NCI-H526 (cell line): ENCODE measurements around the gene PRKCZ.
A peak's percentile ranks its signal among the peaks of the same experiment; 100 is the strongest.
"Not testable (repeated sequence)": the region's sequence is repeated elsewhere in the genome, so short reads cannot be mapped to it uniquely, and the experiment has no call there.

Source experiments
- DNase-seq, 2 experiments: peaks; one replicate each; lab custom pipeline; 2025; lab: John Stamatoyannopoulos, UW

PRKCZ gene

DNA sequence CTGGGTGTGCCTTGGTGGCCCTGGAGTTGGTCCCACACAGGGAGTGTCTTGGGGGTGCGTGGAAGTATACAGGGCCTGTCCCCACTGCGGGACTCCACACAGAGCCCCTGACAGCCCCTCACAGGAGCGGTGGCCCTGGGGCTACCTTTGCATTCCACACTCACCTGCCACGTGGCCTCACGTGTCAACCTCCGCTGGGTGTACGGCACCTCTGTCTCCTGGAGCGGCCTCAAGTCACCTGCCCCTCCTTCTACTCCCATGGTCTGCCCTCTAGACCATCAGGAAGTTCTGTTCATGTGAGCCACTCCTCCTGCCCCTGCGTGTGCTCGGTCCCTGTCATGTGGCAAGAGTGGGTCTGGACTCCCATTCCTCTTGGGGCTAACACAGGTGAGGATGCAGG lies 85.7 kb downstream of the PRKCZ start:
- no peak for DNase-seq

DNA sequence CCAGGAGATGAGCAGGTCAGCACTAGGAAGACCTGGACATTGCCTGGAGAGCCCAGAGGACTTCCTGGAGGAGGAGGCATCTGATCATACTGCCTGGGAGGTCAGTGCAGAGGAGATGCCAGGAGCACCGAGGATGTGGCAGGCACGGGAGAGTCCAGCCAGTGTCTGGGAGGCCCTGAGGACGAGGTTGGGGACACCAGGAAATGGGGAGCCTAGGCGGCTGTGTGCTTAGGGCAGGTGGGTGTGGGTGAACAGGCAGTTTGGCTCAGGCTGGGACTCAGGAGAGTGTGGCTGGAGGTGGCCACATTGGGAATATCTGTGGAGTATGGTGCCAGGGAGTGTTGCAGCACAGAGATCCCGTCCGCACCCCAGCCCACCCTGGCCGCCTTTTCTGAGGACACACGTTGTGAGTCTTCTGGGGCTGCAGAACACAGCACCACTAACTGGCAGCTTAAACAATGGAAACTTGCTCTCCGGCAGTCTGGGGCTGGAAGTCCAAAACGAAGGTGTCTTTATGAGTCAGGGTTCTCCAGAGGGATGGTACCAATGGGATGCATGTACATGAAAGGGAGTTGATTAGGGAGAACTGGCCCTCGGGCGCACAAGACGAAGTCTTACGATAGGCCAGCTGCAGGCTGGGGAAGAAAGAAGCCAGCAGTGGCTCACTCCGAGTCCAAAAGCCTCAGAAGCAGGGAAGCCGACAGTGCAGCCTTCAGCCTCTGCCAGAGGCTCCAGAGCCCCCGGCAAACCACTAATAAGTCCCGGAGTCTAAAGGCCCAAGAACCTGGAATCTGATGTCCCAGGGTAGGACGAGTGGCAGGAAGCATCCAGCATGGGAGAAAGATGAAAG lies 86.4 kb downstream of the PRKCZ start:
- no peak for DNase-seq

DNA sequence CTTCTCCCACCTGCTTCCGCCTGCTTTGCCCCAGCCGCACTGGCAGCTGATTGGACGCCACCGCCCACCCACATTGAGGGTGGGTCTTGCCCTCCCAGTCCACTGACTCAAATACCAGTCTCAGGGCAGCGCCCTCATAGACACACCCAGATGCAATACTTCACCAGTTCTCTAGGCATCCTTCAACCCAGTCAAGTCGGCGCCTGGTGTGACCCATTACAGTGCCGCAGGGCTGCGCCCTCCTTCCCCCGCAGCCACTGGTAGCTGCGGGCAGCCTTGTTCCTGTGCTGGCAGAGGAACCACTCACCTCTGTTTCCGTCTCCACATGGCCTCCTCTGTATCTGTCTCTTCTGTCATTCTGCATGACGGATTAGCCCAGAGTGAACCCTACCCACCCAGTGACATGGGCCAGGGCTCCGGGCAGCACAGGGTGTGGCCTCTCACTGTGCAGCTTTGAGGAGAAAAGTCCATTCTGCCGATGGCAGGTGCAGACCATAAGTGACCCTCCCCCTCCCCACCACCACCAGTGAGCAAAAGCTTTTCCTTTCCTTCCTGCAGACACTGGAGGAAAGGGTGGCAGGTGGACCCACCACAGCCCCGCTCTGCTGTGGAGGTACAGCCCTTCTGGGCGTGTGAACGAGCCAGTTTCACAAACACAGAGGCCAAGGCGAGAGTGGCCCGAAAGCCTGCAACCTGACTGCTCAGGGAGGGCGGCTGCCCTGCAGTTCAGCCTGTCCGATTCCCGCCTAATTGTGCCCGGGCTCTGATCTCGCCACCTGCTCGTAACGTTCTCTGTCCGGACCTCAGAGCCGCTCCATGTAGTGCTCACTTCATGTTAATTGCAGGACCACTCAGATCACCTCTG lies 87.3 kb downstream of the PRKCZ start:
- peak in 1 of 2 experiments; percentile 30 for DNase-seq

DNA sequence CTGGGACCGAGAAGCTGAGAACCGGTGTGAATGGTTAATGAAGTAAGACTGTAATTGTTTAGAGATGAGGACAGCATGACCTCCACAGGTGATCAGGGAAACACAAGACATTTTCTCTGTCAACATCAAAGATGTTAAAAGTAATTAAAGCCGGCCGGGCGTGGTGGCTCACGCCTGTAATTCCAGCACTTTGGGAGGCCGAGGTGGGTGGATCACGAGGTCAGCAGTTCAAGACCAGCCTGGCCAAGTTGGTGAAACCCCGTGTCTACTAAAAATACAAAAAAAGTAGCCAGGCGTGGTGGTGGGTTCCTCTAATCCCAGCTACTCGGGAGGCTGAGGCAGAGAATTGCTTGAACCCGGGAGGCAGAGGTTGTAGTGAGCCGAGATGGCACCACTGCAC lies 88.9 kb downstream of the PRKCZ start:
- not testable (repeated sequence) for DNase-seq

DNA sequence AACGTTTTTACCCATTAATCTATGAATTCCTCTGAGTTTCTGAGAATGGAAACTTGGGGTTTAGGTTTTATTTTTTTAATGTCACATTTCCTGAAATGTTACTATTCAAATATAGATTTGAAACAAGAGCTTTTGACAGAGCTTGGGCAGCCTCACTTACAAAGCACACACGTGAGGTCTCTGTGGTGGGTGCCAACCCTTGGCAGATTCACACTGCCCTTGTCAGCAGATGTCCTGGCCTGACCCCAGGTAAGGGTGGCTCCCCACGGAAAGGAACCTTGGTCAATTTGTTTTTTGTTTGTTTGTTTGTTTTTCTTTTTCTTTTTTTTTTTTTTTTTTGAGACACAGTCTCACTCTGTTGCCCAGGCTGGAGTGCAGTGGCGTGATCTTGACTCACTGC lies 90.8 kb downstream of the PRKCZ start:
- DNase-seq = no peak

DNA sequence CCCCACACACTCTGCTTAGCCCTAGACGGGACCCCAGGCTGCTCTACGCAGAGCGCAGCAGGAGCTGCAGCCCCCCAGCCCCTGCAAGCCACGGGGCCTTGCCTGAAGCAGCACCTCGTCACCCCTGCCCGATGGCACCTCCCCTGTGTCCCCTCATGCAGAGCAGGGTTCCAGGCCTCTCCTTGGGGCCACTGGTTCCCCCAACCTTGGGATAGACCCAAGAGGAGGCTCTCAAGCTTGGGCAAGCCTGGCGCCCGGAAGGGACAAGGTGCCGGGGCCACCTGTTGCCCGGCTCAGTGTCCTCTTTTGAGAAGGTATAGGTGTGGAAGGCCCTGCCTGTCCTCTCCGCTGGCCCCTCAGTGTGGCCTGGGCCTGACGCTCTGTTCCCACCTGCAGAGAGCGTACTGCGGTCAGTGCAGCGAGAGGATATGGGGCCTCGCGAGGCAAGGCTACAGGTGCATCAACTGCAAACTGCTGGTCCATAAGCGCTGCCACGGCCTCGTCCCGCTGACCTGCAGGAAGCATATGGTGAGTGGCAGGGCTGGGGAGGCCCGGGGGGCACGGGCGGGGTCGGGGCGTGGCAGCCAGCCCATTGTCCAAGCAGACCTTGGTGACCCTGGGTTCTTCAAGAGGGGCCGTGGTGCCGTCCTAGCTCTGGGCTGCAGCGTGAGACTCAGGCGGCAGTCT lies 93.7 kb downstream of the PRKCZ start:
- no peak for DNase-seq

DNA sequence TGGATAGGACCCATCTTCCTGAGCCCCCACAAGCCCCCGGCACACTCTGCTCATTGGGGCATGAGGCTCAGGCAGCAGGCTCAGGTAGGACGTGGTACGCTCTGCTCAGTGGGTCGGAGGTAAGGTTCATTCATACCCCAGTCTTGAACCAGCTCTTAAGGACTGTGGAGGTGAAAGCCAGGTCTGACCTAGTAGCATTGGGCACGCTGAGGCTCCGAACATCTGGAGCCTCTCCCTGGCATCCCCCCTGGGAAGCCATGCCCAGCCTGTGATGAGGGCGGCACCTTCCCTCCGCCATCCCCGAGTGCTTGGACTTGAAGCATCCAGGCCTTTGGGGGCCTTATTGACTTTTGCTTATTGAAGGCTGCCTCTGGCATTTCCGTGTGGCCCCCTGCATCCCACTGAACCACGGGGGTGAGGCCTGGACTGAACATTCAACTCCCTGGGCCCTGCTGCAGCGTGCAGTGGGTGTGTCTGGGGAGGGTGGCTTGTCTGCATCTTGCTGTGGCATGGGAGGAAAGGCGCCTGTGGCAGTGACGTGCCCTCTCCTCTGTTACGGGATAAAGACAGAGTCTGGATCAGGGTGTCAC lies 94.4 kb downstream of the PRKCZ start:
- no peak for DNase-seq

DNA sequence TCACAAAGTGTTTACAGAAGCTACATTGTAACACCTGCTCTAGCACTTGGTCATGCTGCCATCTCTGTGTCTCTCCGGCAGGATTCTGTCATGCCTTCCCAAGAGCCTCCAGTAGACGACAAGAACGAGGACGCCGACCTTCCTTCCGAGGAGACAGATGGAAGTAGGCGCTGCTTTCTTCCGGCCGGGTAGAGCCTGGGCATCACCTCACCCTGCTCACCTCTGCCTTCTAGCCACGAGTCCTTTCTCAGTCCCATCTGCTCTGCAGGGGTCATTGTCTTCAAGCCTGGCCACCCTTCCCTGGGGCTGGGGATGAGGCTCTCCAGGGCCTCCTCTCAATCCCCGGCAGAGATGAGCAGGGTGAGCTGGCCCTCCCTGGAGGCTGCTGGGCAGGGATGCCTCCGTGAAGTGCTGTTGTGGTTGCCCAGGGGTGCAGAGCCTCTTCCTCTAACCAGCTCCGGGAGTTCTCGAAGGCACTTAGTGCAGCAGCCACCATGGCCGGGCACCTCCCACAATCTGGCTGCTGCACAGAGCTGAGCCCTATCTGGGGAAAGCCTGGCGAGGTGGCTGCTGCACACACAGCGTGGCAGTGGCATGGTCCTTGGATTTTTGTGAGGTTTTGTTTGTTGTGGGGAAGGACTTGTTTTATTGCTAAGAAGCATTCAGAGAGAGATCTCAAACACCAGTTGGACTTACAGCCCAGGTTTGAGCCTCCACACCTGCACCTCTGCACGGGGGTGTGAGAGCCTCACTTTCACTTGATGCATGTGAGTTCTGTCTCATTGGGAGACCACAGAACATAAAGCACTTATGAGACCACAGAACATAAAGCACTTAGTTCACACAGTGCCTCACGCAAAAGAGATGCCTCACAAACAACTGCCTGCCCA lies 96.0 kb downstream of the PRKCZ start:
- no peak for DNase-seq

DNA sequence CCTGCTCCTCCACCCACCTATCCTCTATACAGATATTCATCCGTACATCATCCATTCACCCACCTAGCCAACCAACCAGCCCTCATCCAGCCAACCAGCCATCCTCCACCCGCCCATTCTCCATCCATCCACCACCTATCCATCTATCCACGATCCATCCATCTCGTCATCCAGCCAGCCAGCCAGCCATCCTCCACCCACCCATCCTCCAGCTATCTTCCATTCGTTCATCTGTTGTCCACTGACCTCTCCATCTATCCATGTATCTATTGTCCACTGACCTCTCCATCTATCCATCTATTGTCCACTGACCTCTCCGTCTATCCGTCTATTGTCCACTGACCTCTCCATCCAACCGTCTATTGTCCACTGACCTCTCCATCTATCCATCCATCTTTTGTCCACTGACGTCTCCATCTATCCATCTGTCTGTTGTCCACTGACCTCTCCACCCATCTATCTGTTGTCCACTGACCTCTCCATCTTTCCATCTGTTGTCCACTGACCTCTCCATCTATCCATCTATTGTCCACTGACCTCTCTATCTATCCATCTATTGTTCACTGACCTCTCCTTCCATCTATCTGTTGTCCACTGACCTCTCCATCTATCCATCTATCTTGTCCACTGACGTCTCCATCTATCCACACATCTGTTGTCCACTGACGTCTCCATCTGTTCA lies 96.8 kb downstream of the PRKCZ start:
- DNase-seq = no peak

DNA sequence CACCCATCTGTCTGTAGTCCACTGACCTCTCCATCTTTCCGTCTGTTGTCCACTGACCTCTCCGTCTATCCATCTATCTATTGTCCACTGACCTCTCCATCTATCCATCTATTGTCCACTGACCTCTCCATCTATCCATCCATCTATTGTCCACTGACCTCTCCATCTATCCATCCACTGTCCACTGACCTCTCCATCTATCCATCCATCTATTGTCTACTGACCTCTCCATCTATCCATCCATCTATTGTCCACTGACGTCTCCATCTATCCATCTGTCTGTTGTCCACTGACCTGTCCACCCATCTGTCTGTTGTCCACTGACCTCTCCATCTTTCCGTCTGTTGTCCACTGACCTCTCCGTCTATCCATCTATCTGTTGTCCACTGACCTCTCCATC lies 97.7 kb downstream of the PRKCZ start:
- DNase-seq = not testable (repeated sequence)

DNA sequence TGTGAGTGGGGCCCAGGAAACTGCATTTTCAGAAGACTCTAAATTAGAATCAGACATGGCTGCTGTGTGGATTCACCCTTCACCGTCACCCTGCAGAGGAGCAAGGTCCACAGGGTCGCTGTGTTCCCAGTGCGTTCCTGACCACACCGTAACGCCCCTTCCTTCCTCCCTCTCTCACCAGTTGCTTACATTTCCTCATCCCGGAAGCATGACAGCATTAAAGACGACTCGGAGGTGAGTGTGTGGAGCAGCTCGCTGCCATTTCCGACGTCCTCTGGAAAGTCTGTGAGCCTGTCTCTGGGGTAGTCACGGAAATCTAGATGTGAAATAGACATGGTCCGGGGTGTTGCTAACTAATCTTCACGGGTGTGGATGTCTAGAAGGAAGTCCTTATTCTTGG lies 98.5 kb downstream of the PRKCZ start:
- DNase-seq = no peak

DNA sequence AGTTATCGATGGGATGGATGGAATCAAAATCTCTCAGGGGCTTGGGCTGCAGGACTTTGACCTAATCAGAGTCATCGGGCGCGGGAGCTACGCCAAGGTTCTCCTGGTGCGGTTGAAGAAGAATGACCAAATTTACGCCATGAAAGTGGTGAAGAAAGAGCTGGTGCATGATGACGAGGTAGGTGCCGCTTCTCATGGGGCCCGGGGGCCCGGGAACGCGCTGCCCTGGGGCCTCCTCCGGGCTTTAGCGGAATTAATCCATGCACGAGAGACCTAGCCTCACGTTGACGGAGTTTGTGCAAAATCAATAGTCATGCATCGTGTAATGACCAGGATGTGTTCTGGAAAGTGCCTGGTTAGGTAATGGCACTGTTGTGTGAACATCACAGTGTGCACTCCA lies 100.6 kb downstream of the PRKCZ start:
- no peak for DNase-seq

DNA sequence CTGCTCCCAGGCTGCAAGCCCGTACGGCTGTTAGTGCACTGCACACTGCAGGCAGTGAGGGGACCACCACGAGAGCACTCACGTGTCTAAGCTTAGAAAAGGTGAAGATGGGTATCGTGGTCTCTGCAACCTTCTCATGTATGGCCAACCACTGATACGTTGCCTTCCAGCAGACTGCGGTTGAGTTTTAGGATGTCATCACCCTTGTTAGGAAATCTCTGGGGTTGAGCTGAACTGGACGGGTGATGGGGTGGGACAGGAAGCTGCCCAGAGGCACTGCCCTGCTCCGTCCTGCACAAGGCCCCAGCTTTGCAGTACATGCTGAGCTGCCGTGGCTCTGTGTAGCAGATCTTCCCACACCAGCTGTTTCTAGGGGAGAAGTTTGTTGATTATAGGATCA lies 101.0 kb downstream of the PRKCZ start:
- no peak for DNase-seq

DNA sequence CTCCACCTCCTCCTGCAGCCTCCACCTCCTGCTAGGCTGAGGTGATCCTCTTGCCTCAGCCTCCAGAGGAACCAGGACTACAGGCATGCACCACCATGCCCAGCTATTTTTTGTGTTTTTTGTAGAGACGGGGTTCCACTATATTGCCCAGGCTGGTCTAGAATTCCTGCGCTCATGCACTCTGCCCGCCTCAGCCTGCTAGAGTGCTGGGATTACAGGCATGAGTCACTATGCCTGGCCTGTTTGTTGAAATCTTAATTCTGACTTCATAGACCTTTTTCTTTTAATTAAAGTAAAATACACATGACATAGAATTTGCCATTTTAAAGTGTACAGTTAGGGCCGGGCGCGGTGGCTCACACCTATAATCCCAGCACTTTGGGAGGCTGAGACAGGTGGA lies 101.7 kb downstream of the PRKCZ start:
- no peak for DNase-seq

DNA sequence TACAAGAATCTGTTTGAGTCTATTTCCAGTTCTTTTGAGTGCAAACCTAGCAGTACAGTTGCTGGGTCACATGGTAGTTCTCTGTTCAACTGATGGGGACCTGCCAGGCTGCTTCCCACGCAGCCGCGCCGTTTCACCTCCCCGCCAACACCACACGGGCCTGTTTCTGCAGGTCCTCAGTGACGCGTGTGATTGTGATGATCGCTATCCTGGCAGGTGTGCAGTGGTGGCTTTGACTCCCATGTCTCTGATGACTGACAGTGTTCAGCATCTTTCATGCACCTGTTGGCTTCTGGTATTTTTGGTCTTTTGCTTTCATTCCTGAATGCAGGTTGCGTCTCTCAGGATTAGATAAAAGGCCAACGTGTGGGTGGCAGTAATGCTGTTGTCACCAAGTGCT lies 102.7 kb downstream of the PRKCZ start:
- DNase-seq = no peak

DNA sequence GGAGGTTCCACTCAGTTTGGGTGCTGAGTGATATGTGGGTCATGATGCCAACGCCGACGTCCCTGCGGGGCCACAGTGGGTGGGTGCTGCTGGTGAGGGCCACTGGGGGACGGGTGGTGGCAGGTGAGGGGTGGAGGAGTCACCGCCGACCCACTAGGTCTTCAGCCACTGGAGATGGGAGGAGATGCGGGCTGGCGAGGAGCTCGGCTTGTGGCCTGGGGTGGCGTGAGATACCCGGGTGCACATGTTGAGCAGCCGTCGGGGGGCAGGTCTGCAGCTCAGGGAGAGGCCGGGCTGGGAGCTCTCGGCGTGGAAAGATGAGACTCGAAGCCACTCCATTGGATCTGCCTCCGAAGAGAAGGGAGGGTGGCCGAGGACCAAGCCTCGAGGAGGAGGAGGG lies 103.8 kb downstream of the PRKCZ start:
- no peak for DNase-seq

DNA sequence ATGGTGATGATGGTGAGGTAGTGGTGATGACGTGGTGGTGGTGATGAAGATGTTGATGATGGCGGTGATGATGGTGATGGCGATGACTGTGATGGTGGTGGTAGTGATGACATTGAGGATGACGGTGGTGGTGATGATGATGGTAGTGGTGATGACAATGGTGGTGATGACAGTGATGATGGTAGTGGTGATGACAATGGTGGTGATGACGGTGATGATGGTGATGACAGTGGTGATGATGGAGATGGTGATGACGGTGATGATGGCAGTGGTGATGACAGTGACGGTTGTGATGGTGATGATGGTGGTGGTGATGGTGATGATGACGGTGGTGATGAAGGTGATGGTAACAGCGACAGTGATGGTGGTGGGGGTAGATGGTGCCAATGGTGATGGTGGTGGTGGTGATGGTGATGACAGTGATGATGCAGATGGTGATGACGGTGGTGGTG lies 105.0 kb downstream of the PRKCZ start:
- no peak for DNase-seq

DNA sequence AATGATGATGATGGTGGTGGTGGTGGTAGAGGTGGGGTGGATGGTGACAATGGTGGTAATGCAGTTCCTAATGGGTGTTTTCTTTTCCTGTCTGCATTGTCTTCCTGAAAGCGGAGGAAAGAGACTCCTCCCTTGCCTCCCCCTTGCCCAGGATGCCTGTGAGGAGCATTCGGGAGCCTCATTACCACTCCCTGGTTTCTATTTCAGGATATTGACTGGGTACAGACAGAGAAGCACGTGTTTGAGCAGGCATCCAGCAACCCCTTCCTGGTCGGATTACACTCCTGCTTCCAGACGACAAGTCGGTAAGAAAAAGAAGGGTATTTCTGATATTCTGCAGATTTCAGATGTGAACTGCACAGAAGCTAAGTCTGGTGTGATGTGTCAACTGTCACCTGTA lies 105.6 kb downstream of the PRKCZ start:
- DNase-seq = no peak

DNA sequence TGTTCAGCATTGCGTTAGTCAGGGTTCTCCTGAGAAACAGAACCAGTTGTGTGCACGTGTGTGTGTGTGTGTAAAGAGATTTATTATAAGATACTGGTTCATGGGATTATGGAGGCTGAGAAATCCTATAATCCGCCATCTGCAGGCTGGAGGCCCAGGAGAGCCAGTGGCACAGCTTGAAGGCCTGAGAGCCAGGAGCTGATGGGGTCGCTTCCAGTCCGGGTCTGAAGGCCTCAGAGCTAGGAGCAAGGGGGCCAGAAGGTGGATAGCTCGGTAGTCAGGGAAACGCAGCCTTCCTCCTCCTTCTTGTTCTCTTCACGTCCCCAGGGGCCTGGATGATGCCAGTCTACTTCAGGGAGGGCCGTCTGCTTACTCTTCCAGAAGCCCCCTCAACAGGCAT lies 106.7 kb downstream of the PRKCZ start:
- DNase-seq = no peak

DNA sequence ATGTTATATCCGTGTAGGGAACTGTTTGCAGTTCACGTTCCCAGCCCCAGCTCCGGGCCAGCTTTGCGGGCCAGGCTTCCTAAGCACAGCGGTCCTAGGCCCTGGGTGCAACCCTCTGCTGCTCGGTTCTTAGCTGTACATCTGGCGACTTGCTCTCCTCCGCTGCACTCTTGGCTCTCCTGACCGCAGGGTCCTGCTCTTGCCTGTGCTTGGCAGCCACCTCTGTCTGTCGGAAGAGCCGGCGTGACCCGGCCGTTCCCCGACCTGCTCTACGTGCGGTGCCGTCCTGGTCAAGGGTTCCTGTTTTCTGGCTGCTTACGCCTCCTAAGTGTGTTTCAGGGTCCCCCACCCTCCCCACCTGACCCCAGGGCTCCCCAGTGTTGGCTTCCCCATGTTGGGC lies 107.6 kb downstream of the PRKCZ start:
- no peak for DNase-seq

DNA sequence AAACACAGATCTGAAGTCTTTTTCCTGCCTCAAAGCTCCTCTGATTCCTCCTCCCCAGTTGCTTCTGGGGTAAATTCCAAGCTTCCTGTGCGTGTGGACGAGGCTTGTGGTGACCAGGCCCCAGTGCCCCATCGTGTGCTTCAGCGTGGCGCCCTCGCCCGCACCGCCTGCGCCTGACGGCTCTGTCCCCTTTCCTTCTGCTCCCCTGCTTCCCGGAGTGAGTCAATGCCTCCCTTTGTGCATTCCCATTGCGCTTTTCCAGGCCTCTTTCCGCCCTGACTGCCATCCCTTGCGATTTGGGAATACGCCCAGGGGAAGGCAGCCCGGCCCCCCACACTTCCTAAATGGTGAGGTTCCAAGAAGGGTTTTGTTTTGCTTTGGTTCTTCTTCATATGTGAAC lies 108.1 kb downstream of the PRKCZ start:
- DNase-seq = no peak
